Activated CD4-positive, alpha-beta T cell treated with anti-CD3 and anti-CD28 coated beads, Interleukin-2, amount 10 ng/mL, durations not matched to agents 7 days and 5 days (primary cell): ENCODE measurements around the gene S100A10. TPM values are rescaled to one million over a fixed set of nuclear protein-coding genes. Genes with fewer than 3 reads are reported as not detected.

Source experiments
- CTCF ChIA-PET: fragments of 350-600 bp; sonication (Branson Sonifier 250); formaldehyde crosslinking; loops from one replicate; lab custom pipeline; 2021; ENCODE audit warnings: antibody characterized with exemption; lab: Charles Lee
- POLR2A ChIA-PET: fragments of 350-600 bp; sonication (Branson Sonifier 250); formaldehyde crosslinking; loops from one replicate; lab custom pipeline; 2021; ENCODE audit warnings: antibody characterized with exemption; lab: Charles Lee
- DNase-seq: peaks from one replicate; pipeline ENCODE4 v3.0.0-alpha.2; 2020
- H3K27ac Mint-ChIP-seq: one replicate; pipeline ENCODE4 v1.8.0; 2021; ENCODE audit warnings: mild to moderate bottlenecking, moderate library complexity, mixed read lengths
- H3K27me3 Mint-ChIP-seq: one replicate; pipeline ENCODE4 v1.8.0; 2021; ENCODE audit warnings: mixed read lengths
- H3K36me3 Mint-ChIP-seq: one replicate; pipeline ENCODE4 v1.8.0; 2021; ENCODE audit warnings: low read depth, mixed read lengths
- H3K4me1 Mint-ChIP-seq: one replicate; pipeline ENCODE4 v1.8.0; 2021; ENCODE audit warnings: mixed read lengths
- H3K4me3 Mint-ChIP-seq: one replicate; pipeline ENCODE4 v1.8.0; 2021; ENCODE audit warnings: mild to moderate bottlenecking, moderate library complexity, mixed read lengths
- H3K9me3 Mint-ChIP-seq: one replicate; pipeline ENCODE4 v1.8.0; 2021; ENCODE audit warnings: mixed read lengths
- total RNA-seq, 2 experiments: library from RNA; stranded (reverse); gene quantifications; one replicate each; pipeline ENCODE4 v1.2.3, GENCODE V29; 2021

The S100A10 gene
- total RNA-seq, 2 experiments from 2014 or later = 561 to 662 TPM

GRCh38 chr1:151936653-151937052 lies 57.0 kb downstream of the S100A10 start:
- Mint-ChIP-seq H3K4me3 (no peak overlapping the region), H3K27ac (no peak overlapping the region), H3K36me3 (no peaks in the 10 kb centered on the region), H3K9me3 (no peaks in the 10 kb centered on the region), H3K4me1 (peaks cover 8% of the 10 kb centered on the region), H3K27me3 (peaks cover 4% of the 10 kb centered on the region)
- ChIA-PET POLR2A (no interaction called here), CTCF (interaction anchor here (0.6 to 4.4 kb wide), 5 partner anchors 9 to 1856 kb away, joined by 4 to 33 read pairs (median 6); no protein-coding TSS in a partner anchor)
- DNase-seq = no peak

GRCh38 chr1:151935894-151936602 lies 57.6 kb downstream of the S100A10 start:
- Mint-ChIP-seq H3K4me1 (peaks cover 5% of the 10 kb centered on the region), H3K4me3 (no peak overlapping the region), H3K36me3 (no peaks in the 10 kb centered on the region), H3K9me3 (no peaks in the 10 kb centered on the region), H3K27me3 (peaks cover 4% of the 10 kb centered on the region), H3K27ac (no peak overlapping the region)
- POLR2A ChIA-PET = no interaction called here
- DNase-seq = no peak
- CTCF ChIA-PET = interaction anchor here (0.6 to 4.4 kb wide), 7 partner anchors 8 to 1857 kb away, joined by 3 to 33 read pairs (median 6); no protein-coding TSS in a partner anchor

- H3K27ac Mint-ChIP-seq = no peak overlapping the region
- CTCF ChIA-PET = interaction anchor here (1.0 to 4.4 kb wide), 11 partner anchors 9 to 107 kb away, joined by 3 to 33 read pairs (median 4); no protein-coding TSS in a partner anchor
Observed at GRCh38 chr1:151935154-151935553, 58.5 kb downstream of the S100A10 start.

GRCh38 chr1:151934048-151934493 lies 59.6 kb downstream of the S100A10 start:
- H3K4me3 Mint-ChIP-seq = no peak overlapping the region
- peaks cover 4% of the 10 kb centered on the region for H3K27me3 Mint-ChIP-seq
- H3K36me3 Mint-ChIP-seq = no peaks in the 10 kb centered on the region
- POLR2A ChIA-PET = no interaction called here
- CTCF ChIA-PET = interaction anchor here (0.6 to 4.4 kb wide), 11 partner anchors 10 to 101 kb away, joined by 3 to 33 read pairs (median 4); no protein-coding TSS in a partner anchor
- no peaks in the 10 kb centered on the region for H3K9me3 Mint-ChIP-seq
- H3K27ac Mint-ChIP-seq = no peak overlapping the region
- DNase-seq = peak; percentile 62
- peaks cover 5% of the 10 kb centered on the region for H3K4me1 Mint-ChIP-seq

More at GRCh38 chr1:151935154-151935553, 58.5 kb downstream of the S100A10 start:
- Mint-ChIP-seq H3K36me3 (no peaks in the 10 kb centered on the region), H3K27me3 (peaks cover 4% of the 10 kb centered on the region), H3K4me1 (peaks cover 5% of the 10 kb centered on the region), H3K9me3 (no peaks in the 10 kb centered on the region), H3K4me3 (no peak overlapping the region)
- POLR2A ChIA-PET = no interaction called here
- no peak for DNase-seq

Other genes with a start within 250 kb of the S100A10 start
- 100 to 1,000 TPM; 110 to 117 TPM for gene MRPL9, start 230.4 kb downstream of the S100A10 start, total RNA-seq
- 10 to 100 TPM; 14.6 to 17.3 TPM for gene TDRKH, start 203.4 kb downstream of the S100A10 start, total RNA-seq
- gene LINGO4, start 188.4 kb downstream of the S100A10 start, total RNA-seq = under 1 TPM; 0.35 to 0.50 TPM
- gene RORC, start 162.1 kb downstream of the S100A10 start, total RNA-seq = 1 to 10 TPM; 7.3 to 7.5 TPM
- gene C2CD4D, start 154.0 kb downstream of the S100A10 start, total RNA-seq = 1 to 10 TPM in 1 of 2 experiments, under 1 TPM in 1; 0.89 to 1.1 TPM
- not detected for gene THEM5, start 140.1 kb downstream of the S100A10 start, total RNA-seq
- 10 to 100 TPM; 33.5 to 34.0 TPM for gene THEM4, start 84.3 kb downstream of the S100A10 start, total RNA-seq
- 100 to 1,000 TPM; 367 to 412 TPM for gene S100A11, start 43.1 kb upstream of the S100A10 start, total RNA-seq
- not detected for gene TCHHL1, start 95.2 kb upstream of the S100A10 start, total RNA-seq
- under 1 TPM; 0.05 to 0.06 TPM for gene TCHH, start 121.6 kb upstream of the S100A10 start, total RNA-seq
- not detected for gene RPTN, start 165.4 kb upstream of the S100A10 start, total RNA-seq
- gene HRNR, start 230.3 kb upstream of the S100A10 start, total RNA-seq = not detected